Skeletal muscle satellite cell (primary cell): Measurements from ENCODE around the gene OR2M7. TPM values are rescaled to one million over a fixed set of nuclear protein-coding genes. Genes with fewer than 3 reads are reported as not detected.
"Not testable (repeated sequence)": the region's sequence is repeated elsewhere in the genome, so short reads cannot be mapped to it uniquely, and the experiment has no call there.

ENCODE experiments used
- H3K27me3 ChIP-seq: 2 replicates; pipeline ENCODE4 v1.7.0; 2013; ENCODE audit warnings: low read length; ENCODE audit not compliant: control insufficient read depth, insufficient read depth
- H3K36me3 ChIP-seq: 2 replicates; pipeline ENCODE4 v1.7.0; 2013; ENCODE audit warnings: mild to moderate bottlenecking, control low read depth, low read length; ENCODE audit not compliant: insufficient read depth
- H3K4me1 ChIP-seq: 2 replicates; pipeline ENCODE4 v1.7.0; 2013; ENCODE audit warnings: low read length; ENCODE audit not compliant: control insufficient read depth, insufficient read depth
- H3K4me2 ChIP-seq: 2 replicates; pipeline ENCODE4 v1.7.0; 2013; ENCODE audit warnings: mild to moderate bottlenecking, low read length
- H3K4me3 ChIP-seq: 2 replicates; pipeline ENCODE4 v1.7.0; 2013; ENCODE audit warnings: low read length
- H3K9ac ChIP-seq: 2 replicates; pipeline ENCODE4 v1.7.0; 2013; ENCODE audit warnings: mild to moderate bottlenecking, low read depth, low read length, moderate library complexity
- H3K9me3 ChIP-seq: replicated peaks from 2 replicates; pipeline ENCODE4 v1.7.0; 2013; ENCODE audit warnings: mild to moderate bottlenecking, control low read depth, low read length
- total RNA-seq: library from RNA; depleted of rRNA; stranded (reverse); fragments of >200 nt; gene quantifications from 2 replicates; pipeline ENCODE4 v1.2.3, GENCODE V29; 2012; rRNA removed

OR2M7 gene, protein sequence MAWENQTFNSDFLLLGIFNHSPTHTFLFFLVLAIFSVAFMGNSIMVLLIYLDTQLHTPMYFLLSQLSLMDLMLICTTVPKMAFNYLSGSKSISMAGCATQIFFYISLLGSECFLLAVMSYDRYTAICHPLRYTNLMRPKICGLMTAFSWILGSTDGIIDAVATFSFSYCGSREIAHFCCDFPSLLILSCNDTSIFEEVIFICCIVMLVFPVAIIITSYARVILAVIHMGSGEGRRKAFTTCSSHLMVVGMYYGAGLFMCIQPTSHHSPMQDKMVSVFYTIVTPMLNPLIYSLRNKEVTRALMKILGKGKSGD
- not detected in 2 replicates for total RNA-seq

DNA sequence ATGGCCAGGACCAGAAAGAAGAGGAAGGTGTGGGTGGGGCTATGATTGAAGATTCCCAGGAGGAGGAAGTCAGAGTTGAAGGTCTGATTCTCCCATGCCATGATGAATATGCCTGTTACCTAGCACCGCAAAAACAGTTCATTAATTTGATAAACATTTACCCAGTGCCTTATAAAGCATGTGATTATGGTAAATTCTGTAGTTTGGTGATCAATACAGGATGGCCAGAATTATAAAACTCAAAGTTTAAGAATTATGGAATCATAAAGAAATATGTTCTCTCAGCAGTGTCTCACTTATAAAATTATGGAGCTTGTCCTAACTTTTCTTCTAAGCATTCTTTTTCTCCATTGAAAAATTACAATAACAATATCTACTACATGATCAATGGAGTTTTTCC is at the start of gene OR2M7:
TSS of gene OR2M7 (minus strand) at position 101 of the 400 bp plus-strand sequence. CDS start at position 101, 0 bp downstream.
- H3K4me2 ChIP-seq: no peak within 1 kb of the TSS
- H3K9ac ChIP-seq: no peak within 1 kb of the TSS
- H3K4me3 ChIP-seq: no peak within 1 kb of the TSS
- no peaks in the 10 kb centered on the region for H3K36me3 ChIP-seq
- H3K9me3 ChIP-seq: no peaks in the 10 kb centered on the region
- no peaks in the 10 kb centered on the region for H3K27me3 ChIP-seq
- H3K4me1 ChIP-seq: no peaks in the 10 kb centered on the region

DNA sequence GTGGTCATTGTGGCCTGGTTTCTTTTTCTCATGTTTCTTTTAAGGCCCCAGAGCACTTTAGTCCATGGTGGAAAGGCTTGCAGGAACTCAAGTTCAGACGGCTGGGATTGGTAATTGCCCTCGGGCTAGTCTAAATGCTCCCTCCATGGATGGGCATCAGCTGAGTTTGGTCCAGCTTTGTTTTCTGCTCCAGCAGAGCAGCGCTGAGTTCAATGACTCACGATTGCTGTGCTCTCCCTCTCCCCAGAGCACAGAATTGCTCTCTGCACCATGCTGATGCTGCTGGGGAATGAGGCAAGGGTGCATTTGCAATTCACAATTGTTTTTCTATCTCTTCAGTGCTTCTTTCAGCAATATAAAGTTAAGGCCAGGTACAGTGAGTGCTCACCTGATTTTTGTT is 49.4 kb upstream of the OR2M7 start:
- no peaks in the 10 kb centered on the region for H3K4me1 ChIP-seq
- peaks cover 13% of the 10 kb centered on the region for H3K9me3 ChIP-seq
- H3K4me2 ChIP-seq: no peak overlapping the region
- no peak overlapping the region for H3K9ac ChIP-seq
- H3K4me3 ChIP-seq: no peak overlapping the region
- no peaks in the 10 kb centered on the region for H3K36me3 ChIP-seq
- no peaks in the 10 kb centered on the region for H3K27me3 ChIP-seq

DNA sequence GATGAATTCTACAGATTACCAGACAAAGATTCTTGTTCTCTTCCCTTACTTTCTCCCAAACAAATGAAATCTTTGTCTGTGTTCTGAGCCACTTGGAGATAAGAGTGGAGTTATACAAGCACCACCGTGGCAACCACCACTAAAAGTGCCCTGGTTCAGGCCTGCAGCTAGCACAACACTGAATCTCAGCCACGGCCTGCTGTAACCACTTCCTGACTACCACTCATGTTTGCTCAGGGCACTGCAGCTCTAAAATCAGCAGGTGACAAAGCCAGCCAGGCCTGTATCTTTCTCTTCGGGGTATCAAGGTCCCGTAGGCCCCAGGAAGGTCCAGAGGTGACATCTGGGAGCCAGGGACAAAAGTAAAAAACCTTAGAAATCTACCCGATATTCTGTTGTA is 48.0 kb upstream of the OR2M7 start:
- Histone ChIP-seq H3K27me3 (no peaks in the 10 kb centered on the region), H3K9me3 (peaks cover 16% of the 10 kb centered on the region), H3K4me3 (no peak overlapping the region), H3K4me2 (no peak overlapping the region), H3K36me3 (no peaks in the 10 kb centered on the region), H3K9ac (no peak overlapping the region), H3K4me1 (no peaks in the 10 kb centered on the region)

DNA sequence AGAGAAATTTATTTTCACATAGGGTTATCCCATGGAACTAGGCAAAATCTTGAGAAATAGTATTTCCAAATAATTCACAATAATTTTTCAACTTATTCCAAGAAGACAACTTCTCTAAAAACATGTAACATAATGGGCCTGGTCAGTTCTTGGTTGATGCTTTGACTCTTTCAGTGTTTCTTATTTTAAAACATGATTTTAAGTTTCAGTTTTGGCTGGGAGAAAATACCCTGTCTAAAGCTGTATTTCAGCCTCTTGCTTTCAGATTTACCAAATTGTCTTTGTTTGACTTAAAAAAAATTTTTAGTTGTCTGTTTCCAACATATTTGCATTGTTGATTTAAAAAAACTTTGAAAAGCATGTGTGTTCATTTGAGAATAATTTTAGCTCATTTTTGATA is 42.2 kb upstream of the OR2M7 start:
- H3K4me2 ChIP-seq: no peak overlapping the region
- peaks cover 2% of the 10 kb centered on the region for H3K9me3 ChIP-seq
- no peak overlapping the region for H3K9ac ChIP-seq
- no peak overlapping the region for H3K4me3 ChIP-seq
- H3K27me3 ChIP-seq: no peaks in the 10 kb centered on the region
- H3K36me3 ChIP-seq: no peaks in the 10 kb centered on the region
- no peaks in the 10 kb centered on the region for H3K4me1 ChIP-seq

DNA sequence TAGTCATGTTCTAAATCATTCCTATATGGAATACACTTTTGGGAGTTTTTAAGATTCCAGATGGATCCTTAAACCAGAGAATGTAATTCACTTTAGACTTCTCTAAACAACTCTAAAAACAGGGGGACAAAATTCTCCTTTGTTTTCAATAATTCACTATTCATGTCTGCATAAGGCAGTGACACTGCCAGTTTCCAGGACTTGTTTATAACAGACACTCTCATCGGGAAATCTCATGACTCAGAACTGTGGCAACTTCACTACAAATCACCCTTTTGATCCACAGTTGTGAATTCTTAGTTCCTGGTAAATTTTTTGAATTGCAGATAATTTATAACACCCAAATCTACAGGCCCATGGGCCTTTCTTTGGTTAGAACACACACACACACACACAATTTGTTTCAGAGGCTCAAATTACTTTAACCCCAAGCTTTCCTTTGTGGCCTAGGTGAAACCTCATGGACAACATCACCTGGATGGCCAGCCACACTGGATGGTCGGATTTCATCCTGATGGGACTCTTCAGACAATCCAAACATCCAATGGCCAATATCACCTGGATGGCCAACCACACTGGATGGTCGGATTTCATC is 36.9 kb upstream of the OR2M7 start, which contains the start of gene OR2T4:
TSS of gene OR2T4 (plus strand) at position 545 of the 595 bp plus-strand sequence. CDS start at position 545, 0 bp downstream.
- Histone ChIP-seq H3K27me3 (no peaks in the 10 kb centered on the region), H3K4me2 (no peak within 1 kb of the TSS), H3K36me3 (no peaks in the 10 kb centered on the region), H3K9ac (no peak within 1 kb of the TSS), H3K9me3 (no peaks in the 10 kb centered on the region), H3K4me3 (no peak within 1 kb of the TSS), H3K4me1 (no peaks in the 10 kb centered on the region)

DNA sequence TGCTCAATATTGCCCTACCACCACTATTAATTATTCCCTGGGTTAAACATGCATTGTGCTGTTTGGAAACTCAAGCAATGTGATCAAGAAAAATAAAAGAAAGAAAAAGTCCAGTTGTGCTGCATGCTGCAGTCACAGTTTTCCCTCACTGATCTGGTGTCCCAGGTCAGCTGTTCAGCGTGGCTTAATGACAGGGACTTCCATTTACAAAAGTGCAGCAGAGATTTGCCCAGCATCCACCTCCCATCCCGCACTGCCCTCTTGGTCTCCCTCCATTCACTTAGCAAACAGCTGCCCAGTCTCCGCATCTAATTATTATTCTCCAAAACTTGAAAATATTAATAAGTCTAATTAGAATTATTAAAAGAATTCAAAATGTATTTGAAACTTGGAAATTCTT is 35.0 kb upstream of the OR2M7 start:
- H3K27me3 ChIP-seq: no peaks in the 10 kb centered on the region
- no peaks in the 10 kb centered on the region for H3K36me3 ChIP-seq
- H3K4me3 ChIP-seq: no peak overlapping the region
- H3K4me1 ChIP-seq: no peaks in the 10 kb centered on the region
- no peaks in the 10 kb centered on the region for H3K9me3 ChIP-seq
- H3K4me2 ChIP-seq: no peak overlapping the region
- H3K9ac ChIP-seq: no peak overlapping the region

DNA sequence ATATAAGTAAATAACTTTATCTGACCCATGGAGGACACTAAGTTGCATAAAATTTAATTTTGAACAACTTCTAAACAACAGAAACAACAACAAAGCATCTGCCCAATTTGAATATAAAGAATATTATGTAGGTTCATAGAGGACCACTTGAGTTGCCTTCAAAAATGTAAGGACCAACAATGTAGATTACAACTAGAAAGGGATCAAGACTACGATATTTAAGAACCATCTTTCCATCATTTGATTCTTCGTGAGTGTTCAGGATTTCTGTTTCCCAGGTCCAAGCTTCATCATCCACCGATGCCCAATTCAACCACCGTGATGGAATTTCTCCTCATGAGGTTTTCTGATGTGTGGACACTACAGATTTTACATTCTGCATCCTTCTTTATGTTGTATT is 24.1 kb upstream of the OR2M7 start, which contains the start of gene OR14C36:
TSS of gene OR14C36 (plus strand) at position 301 of the 400 bp plus-strand sequence. CDS start at position 301, 0 bp downstream.
- H3K4me1 ChIP-seq: no peaks in the 10 kb centered on the region
- H3K4me3 ChIP-seq: no peak within 1 kb of the TSS
- H3K27me3 ChIP-seq: no peaks in the 10 kb centered on the region
- H3K36me3 ChIP-seq: no peaks in the 10 kb centered on the region
- no peak within 1 kb of the TSS for H3K4me2 ChIP-seq
- H3K9ac ChIP-seq: no peak within 1 kb of the TSS
- H3K9me3 ChIP-seq: peaks cover 5% of the 10 kb centered on the region

DNA sequence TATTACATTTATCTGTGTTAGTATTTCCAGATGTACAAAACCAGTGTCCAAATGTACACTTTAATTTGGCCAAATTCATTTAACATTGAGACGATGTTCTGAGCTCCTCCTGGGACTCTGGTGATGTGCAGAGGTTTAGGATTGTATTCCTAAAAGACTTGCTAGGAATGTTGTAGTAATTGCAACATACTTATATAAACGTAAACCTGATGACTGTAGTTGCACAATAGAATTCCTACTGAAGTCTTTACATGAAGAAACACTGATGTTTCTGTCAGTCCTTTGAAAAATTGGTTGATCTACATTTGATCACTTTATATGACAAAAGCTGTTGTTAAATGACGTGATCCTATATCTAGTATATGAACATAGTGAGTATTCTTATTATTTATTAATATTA is 19.1 kb upstream of the OR2M7 start:
- no peak overlapping the region for H3K9ac ChIP-seq
- no peaks in the 10 kb centered on the region for H3K4me1 ChIP-seq
- H3K4me2 ChIP-seq: no peak overlapping the region
- no peaks in the 10 kb centered on the region for H3K27me3 ChIP-seq
- no peak overlapping the region for H3K4me3 ChIP-seq
- H3K36me3 ChIP-seq: no peaks in the 10 kb centered on the region
- H3K9me3 ChIP-seq: peaks cover under 1% of the 10 kb centered on the region

DNA sequence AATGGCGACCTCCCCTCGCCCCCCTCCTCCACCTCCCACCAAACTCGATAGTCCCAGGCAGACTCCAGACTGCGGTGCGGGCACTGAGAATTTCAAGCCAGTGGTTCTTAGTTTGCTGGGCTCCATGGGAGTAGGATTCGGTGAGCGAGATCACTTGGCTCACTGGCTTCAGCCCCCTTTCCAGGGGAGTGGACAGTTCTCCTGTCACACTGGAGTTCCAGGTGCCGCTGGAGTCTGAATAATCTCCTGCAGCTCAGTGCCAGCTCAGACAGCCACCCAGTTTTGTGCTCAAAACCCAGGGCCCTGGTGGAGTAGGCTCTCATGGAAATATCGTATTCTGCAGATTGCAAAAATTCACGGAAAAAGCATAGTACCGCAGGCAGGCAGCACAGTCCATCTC is 7.6 kb downstream of the OR2M7 start:
- Histone ChIP-seq H3K4me1 (no peaks in the 10 kb centered on the region), H3K36me3 (no peaks in the 10 kb centered on the region), H3K27me3 (no peaks in the 10 kb centered on the region), H3K4me2 (no peak overlapping the region), H3K4me3 (no peak overlapping the region), H3K9me3 (no peaks in the 10 kb centered on the region), H3K9ac (no peak overlapping the region)

DNA sequence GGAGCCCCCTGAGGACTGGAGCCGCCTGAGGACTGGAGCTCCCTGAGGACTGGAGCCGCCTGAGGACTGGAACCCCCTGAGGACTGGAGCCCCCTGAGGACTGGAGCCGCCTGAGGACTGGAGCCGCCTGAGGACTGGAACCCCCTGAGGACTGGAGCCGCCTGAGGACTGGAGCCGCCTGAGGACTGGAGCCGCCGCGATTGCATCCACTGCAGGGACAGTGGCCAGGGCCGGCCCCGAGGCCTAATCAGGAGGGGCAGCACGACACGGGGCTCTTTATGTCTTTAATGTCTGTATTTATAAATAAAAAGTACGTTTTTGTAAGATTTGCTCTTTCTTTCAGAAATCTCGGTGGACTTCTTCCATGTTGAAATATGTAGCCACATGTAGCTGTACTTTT is 17.6 kb downstream of the OR2M7 start:
- not testable (repeated sequence) for H3K4me1 ChIP-seq, H3K4me3 ChIP-seq, H3K9me3 ChIP-seq, H3K27me3 ChIP-seq, H3K36me3 ChIP-seq, H3K9ac ChIP-seq, H3K4me2 ChIP-seq

DNA sequence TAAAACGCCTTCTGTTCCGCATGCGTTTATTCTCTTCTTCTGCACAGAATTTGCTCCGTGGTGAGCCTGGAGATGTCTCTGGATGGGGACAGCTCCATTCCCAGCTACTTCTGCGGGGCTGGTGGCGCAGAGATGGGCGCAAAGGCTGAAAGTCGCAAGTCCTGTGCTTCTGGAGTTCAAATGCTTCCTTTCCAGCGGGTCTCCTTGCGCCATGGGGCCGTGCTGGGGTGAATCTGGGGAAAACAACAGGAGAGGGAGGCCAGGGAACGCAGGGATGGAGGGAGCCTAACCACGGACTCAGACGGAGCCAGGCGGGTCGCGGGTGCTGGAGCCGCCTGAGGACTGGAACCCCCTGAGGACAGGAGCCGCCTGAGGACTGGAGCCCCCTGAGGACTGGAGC is 18.3 kb downstream of the OR2M7 start:
- Histone ChIP-seq H3K4me2 (no peak overlapping the region), H3K27me3 (no peaks in the 10 kb centered on the region), H3K36me3 (no peaks in the 10 kb centered on the region), H3K4me1 (no peaks in the 10 kb centered on the region), H3K9ac (no peak overlapping the region), H3K9me3 (no peaks in the 10 kb centered on the region), H3K4me3 (no peak overlapping the region)

DNA sequence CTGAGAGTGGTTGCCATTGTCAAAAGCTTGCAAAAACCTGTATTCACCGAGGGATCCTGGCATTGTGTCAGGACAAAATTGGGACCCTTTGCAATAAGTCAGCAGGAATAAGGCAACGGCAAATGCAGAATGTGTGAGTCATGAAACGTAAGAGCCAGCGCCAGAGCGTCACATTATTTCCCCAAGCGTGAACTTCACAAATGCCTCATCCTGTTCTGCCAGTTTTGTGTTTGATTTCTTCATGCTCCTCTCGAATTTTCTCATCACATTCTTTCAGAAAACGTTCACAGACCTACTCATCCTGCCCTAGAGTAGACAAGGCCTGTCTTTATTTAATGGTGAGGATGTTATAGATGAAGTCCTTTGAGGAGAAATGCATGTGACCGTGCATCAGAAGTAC is 18.7 kb downstream of the OR2M7 start:
- H3K4me2 ChIP-seq, H3K9me3 ChIP-seq, H3K27me3 ChIP-seq, H3K9ac ChIP-seq, H3K4me1 ChIP-seq, H3K36me3 ChIP-seq, H3K4me3 ChIP-seq: not testable (repeated sequence)
